SU-DHL-6 (cell line): ENCODE measurements around the gene VAV3.

Source experiments
- EZH2phosphoT487 ChIP-seq: fragments of 200-600 bp; sonication (generic), shearing (Covaris generic); conservative IDR thresholded peaks from 2 replicates; pipeline ENCODE4 v1.6.1; 2018; ENCODE audit warnings: mild to moderate bottlenecking, antibody characterized with exemption, low read length, moderate library complexity, mixed read lengths
- TF ChIP-seq, protein P1 (sequence below): fragments of 200-600 bp; sonication (generic); IDR thresholded peaks from one replicate; pipeline ENCODE4 v1.5.1; 2017; ENCODE audit warnings: antibody characterized with exemption, mild to moderate bottlenecking, low read length, moderate library complexity; ENCODE audit not compliant: insufficient read depth, poor library complexity, severe bottlenecking

DNA sequence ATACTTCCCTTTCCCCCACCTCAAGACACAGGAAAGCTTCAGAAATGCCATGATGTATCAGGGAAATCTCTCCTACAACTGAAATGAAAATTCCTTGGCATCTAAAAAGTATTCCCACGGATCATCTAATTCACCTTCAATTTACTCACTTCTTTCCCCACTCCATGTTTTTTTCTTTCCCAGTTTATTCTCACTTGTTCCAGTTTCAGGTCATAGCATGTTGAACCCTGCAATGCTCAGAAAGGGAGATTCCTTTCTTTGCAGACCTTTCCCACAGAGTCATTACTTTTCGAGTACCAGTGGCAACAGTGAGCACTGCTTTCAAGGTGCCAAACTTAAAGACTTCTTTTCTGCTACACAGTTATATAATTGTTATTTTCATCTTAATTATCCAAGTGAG, 305.0 kb downstream of the VAV3 start:
- TF ChIP-seq, protein P1, sequence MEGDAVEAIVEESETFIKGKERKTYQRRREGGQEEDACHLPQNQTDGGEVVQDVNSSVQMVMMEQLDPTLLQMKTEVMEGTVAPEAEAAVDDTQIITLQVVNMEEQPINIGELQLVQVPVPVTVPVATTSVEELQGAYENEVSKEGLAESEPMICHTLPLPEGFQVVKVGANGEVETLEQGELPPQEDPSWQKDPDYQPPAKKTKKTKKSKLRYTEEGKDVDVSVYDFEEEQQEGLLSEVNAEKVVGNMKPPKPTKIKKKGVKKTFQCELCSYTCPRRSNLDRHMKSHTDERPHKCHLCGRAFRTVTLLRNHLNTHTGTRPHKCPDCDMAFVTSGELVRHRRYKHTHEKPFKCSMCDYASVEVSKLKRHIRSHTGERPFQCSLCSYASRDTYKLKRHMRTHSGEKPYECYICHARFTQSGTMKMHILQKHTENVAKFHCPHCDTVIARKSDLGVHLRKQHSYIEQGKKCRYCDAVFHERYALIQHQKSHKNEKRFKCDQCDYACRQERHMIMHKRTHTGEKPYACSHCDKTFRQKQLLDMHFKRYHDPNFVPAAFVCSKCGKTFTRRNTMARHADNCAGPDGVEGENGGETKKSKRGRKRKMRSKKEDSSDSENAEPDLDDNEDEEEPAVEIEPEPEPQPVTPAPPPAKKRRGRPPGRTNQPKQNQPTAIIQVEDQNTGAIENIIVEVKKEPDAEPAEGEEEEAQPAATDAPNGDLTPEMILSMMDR = no peak
- TF ChIP-seq EZH2phosphoT487 = no peak
